GM10266 (cell line): Measurements from ENCODE around the gene TMEM238L.

ENCODE experiments used
- DNase-seq: peaks from one replicate; pipeline ENCODE4 v3.0.0; 2012; ENCODE audit errors: extremely low spot score
- CTCF ChIP-seq: IDR thresholded peaks from 2 replicates; pipeline ENCODE4 v1.5.1; 2012; ENCODE audit warnings: mild to moderate bottlenecking, low read depth; ENCODE audit not compliant: control insufficient read depth, insufficient read depth; ENCODE audit errors: missing control alignments

The TMEM238L gene

GRCh38 chr17:10805911-10806310, 2.0 kb upstream of the TMEM238L start:
- TF ChIP-seq CTCF: no peak

GRCh38 chr17:10804546-10804945, 647 bp upstream of the TMEM238L start:
- no peak for TF ChIP-seq CTCF
- no peak for DNase-seq

More at GRCh38 chr17:10805911-10806310, 2.0 kb upstream of the TMEM238L start:
- DNase-seq: no peak

- TF ChIP-seq CTCF: no peak
- no peak for DNase-seq
These were observed 549 bp downstream of the TMEM238L start for GRCh38 chr17:10803350-10803749.

- TF ChIP-seq CTCF: no peak
- DNase-seq: no peak
These were observed 1.2 kb downstream of the TMEM238L start for GRCh38 chr17:10802496-10803284.

- TF ChIP-seq CTCF: no peak
- DNase-seq: no peak
These were observed 4.5 kb downstream of the TMEM238L start for GRCh38 chr17:10799407-10799806.

GRCh38 chr17:10798910-10799309, 5.0 kb downstream of the TMEM238L start:
- TF ChIP-seq CTCF: no peak
- DNase-seq: no peak

GRCh38 chr17:10798332-10798749, 5.6 kb downstream of the TMEM238L start:
- DNase-seq: no peak
- no peak for TF ChIP-seq CTCF
